Activated naive CD8-positive, alpha-beta T cell treated with anti-CD3 and anti-CD28 coated beads, Interleukin-2, amount 10 ng/mL, durations not matched to agents 7 days and 5 days (primary cell): ENCODE data around the gene TOM1. TPM values are rescaled to one million over a fixed set of nuclear protein-coding genes. Genes with fewer than 3 reads are reported as not detected.
A peak's percentile ranks its signal among the peaks of the same experiment; 100 is the strongest.

Source experiments
- ATAC-seq: fragments of 150-1000 bp; cut with Tn5 transposase; one replicate; pipeline ENCODE4 v1.10.0; 2021; ENCODE audit warnings: low read depth, moderate library complexity
- POLR2A ChIA-PET: fragments of 350-600 bp; sonication (Branson Sonifier 250); formaldehyde crosslinking; loops from one replicate; lab custom pipeline; 2021; ENCODE audit warnings: antibody characterized with exemption; lab: Charles Lee
- DNase-seq: peaks from one replicate; pipeline ENCODE4 v3.0.0; 2021
- H3K27ac Mint-ChIP-seq: one replicate; pipeline ENCODE4 v1.8.0; 2022; ENCODE audit warnings: mild to moderate bottlenecking, mixed read lengths
- H3K27me3 Mint-ChIP-seq: one replicate; pipeline ENCODE4 v1.8.0; 2022; ENCODE audit warnings: mild to moderate bottlenecking, moderate library complexity, mixed read lengths
- H3K36me3 Mint-ChIP-seq: one replicate; pipeline ENCODE4 v1.8.0; 2021; ENCODE audit warnings: mild to moderate bottlenecking, mixed read lengths
- H3K4me1 Mint-ChIP-seq: one replicate; pipeline ENCODE4 v1.8.0; 2021; ENCODE audit warnings: mixed read lengths
- H3K4me3 Mint-ChIP-seq: one replicate; pipeline ENCODE4 v1.8.0; 2022; ENCODE audit warnings: mild to moderate bottlenecking, moderate library complexity, mixed read lengths
- H3K9me3 Mint-ChIP-seq: one replicate; pipeline ENCODE4 v1.8.0; 2021; ENCODE audit warnings: mixed read lengths
- total RNA-seq, 2 experiments: library from RNA; stranded (reverse); gene quantifications; one replicate each; pipeline ENCODE4 v1.2.3, GENCODE V29; 2021

The TOM1 gene
- total RNA-seq, 2 experiments from 2014 or later = 36.7 to 39.5 TPM

- H3K27me3 Mint-ChIP-seq = no peaks in the 10 kb centered on the region
- ATAC-seq = no peak
- no peaks in the 10 kb centered on the region for H3K9me3 Mint-ChIP-seq
- DNase-seq = no peak
- H3K27ac Mint-ChIP-seq = no peak overlapping the region
- H3K36me3 Mint-ChIP-seq = peaks cover 3% of the 10 kb centered on the region
- H3K4me1 Mint-ChIP-seq = no peaks in the 10 kb centered on the region
- POLR2A ChIA-PET = no interaction called here
- no peak overlapping the region for H3K4me3 Mint-ChIP-seq
These were observed 22.4 kb downstream of the TOM1 start for GRCh38 chr22:35322126-35322525.

- Mint-ChIP-seq H3K27ac (no peak overlapping the region), H3K9me3 (no peaks in the 10 kb centered on the region), H3K27me3 (no peaks in the 10 kb centered on the region), H3K4me3 (no peak overlapping the region), H3K36me3 (peaks cover 6% of the 10 kb centered on the region), H3K4me1 (no peaks in the 10 kb centered on the region)
- DNase-seq (no peak), ATAC-seq (no peak)
- POLR2A ChIA-PET = no interaction called here
These were observed 23.2 kb downstream of the TOM1 start for GRCh38 chr22:35322893-35323292.

- H3K4me1 Mint-ChIP-seq = no peaks in the 10 kb centered on the region
- no peak for ATAC-seq
- POLR2A ChIA-PET = no interaction called here
- H3K4me3 Mint-ChIP-seq = no peak overlapping the region
- no peaks in the 10 kb centered on the region for H3K27me3 Mint-ChIP-seq
- no peak overlapping the region for H3K27ac Mint-ChIP-seq
- DNase-seq = no peak
- H3K9me3 Mint-ChIP-seq = no peaks in the 10 kb centered on the region
- peaks cover 8% of the 10 kb centered on the region for H3K36me3 Mint-ChIP-seq
These were observed 23.6 kb downstream of the TOM1 start for GRCh38 chr22:35323305-35323704.

- Mint-ChIP-seq H3K27me3 (no peaks in the 10 kb centered on the region), H3K36me3 (peaks cover 8% of the 10 kb centered on the region), H3K4me1 (no peaks in the 10 kb centered on the region), H3K27ac (no peak overlapping the region), H3K9me3 (no peaks in the 10 kb centered on the region), H3K4me3 (no peak overlapping the region)
- no peak for ATAC-seq
- no peak for DNase-seq
- POLR2A ChIA-PET = no interaction called here
These were observed 24.4 kb downstream of the TOM1 start for GRCh38 chr22:35324067-35324466.

GRCh38 chr22:35324762-35325161, 25.1 kb downstream of the TOM1 start:
- H3K4me3 Mint-ChIP-seq = no peak overlapping the region
- no peaks in the 10 kb centered on the region for H3K27me3 Mint-ChIP-seq
- no peak overlapping the region for H3K27ac Mint-ChIP-seq
- POLR2A ChIA-PET = no interaction called here
- H3K9me3 Mint-ChIP-seq = no peaks in the 10 kb centered on the region
- H3K4me1 Mint-ChIP-seq = peaks cover 3% of the 10 kb centered on the region
- no peak for ATAC-seq
- H3K36me3 Mint-ChIP-seq = peaks cover 10% of the 10 kb centered on the region
- no peak for DNase-seq

- Mint-ChIP-seq H3K4me1 (peaks cover 7% of the 10 kb centered on the region), H3K36me3 (peaks cover 12% of the 10 kb centered on the region), H3K4me3 (no peak overlapping the region), H3K27ac (no peak overlapping the region), H3K27me3 (no peaks in the 10 kb centered on the region), H3K9me3 (no peaks in the 10 kb centered on the region)
- no peak for DNase-seq
- POLR2A ChIA-PET = no interaction called here
- ATAC-seq = no peak
These were observed 25.5 kb downstream of the TOM1 start for GRCh38 chr22:35325209-35325608.

- DNase-seq (no peak), ATAC-seq (no peak)
- Mint-ChIP-seq H3K27me3 (no peaks in the 10 kb centered on the region), H3K36me3 (peaks cover 19% of the 10 kb centered on the region), H3K4me3 (no peak overlapping the region), H3K4me1 (peaks cover 12% of the 10 kb centered on the region), H3K9me3 (no peaks in the 10 kb centered on the region), H3K27ac (no peak overlapping the region)
- POLR2A ChIA-PET = interaction anchor here (1.5 kb wide), 1 partner anchor 27 kb away, joined by 4 read pairs; the partner anchor contains the start of gene TOM1
These were observed 27.3 kb downstream of the TOM1 start for GRCh38 chr22:35326854-35327562.

- Mint-ChIP-seq H3K9me3 (no peaks in the 10 kb centered on the region), H3K27me3 (no peaks in the 10 kb centered on the region), H3K27ac (no peak overlapping the region), H3K4me3 (no peak overlapping the region), H3K4me1 (peaks cover 12% of the 10 kb centered on the region), H3K36me3 (peaks cover 19% of the 10 kb centered on the region)
- no peak for DNase-seq
- ATAC-seq = no peak
- POLR2A ChIA-PET = interaction anchor here (1.5 kb wide), 1 partner anchor 28 kb away, joined by 4 read pairs; the partner anchor contains the start of gene TOM1
These were observed 28.2 kb downstream of the TOM1 start for GRCh38 chr22:35327690-35328471.

GRCh38 chr22:35328472-35328885, 28.8 kb downstream of the TOM1 start:
- DNase-seq (no peak), ATAC-seq (no peak)
- H3K27ac Mint-ChIP-seq = no peak overlapping the region
- POLR2A ChIA-PET = no interaction called here
- H3K4me3 Mint-ChIP-seq = no peak overlapping the region
- H3K9me3 Mint-ChIP-seq = no peaks in the 10 kb centered on the region
- no peaks in the 10 kb centered on the region for H3K27me3 Mint-ChIP-seq
- H3K36me3 Mint-ChIP-seq = peaks cover 19% of the 10 kb centered on the region
- H3K4me1 Mint-ChIP-seq = peaks cover 12% of the 10 kb centered on the region

GRCh38 chr22:35329114-35329847, 29.6 kb downstream of the TOM1 start:
- Mint-ChIP-seq H3K9me3 (no peaks in the 10 kb centered on the region), H3K4me1 (peaks cover 16% of the 10 kb centered on the region), H3K27ac (no peak overlapping the region), H3K36me3 (peaks cover 19% of the 10 kb centered on the region), H3K4me3 (peak overlapping the region; percentile 47), H3K27me3 (no peaks in the 10 kb centered on the region)
- POLR2A ChIA-PET = interaction anchor here (1.6 kb wide), 1 partner anchor 29 kb away, joined by 4 read pairs; the partner anchor contains the start of gene TOM1
- DNase-seq = no peak
- ATAC-seq = no peak

- DNase-seq (peak; percentile 46), ATAC-seq (peak; percentile 73)
- H3K27ac Mint-ChIP-seq = peak overlapping the region; percentile 75
- H3K9me3 Mint-ChIP-seq = no peaks in the 10 kb centered on the region
- POLR2A ChIA-PET = interaction anchor here (0.7 to 1.6 kb wide), 3 partner anchors 29 to 73 kb away, joined by 3 to 4 read pairs (median 3); partner anchors contain the start of gene TOM1
- H3K27me3 Mint-ChIP-seq = no peaks in the 10 kb centered on the region
- peaks cover 16% of the 10 kb centered on the region for H3K4me1 Mint-ChIP-seq
- H3K36me3 Mint-ChIP-seq = peaks cover 17% of the 10 kb centered on the region
- H3K4me3 Mint-ChIP-seq = peak overlapping the region; percentile 57
These were observed 30.7 kb downstream of the TOM1 start for GRCh38 chr22:35330258-35330861.

GRCh38 chr22:35332278-35332677, 32.6 kb downstream of the TOM1 start:
- Mint-ChIP-seq H3K36me3 (peaks cover 16% of the 10 kb centered on the region), H3K27ac (no peak overlapping the region), H3K4me3 (no peak overlapping the region), H3K4me1 (peaks cover 25% of the 10 kb centered on the region), H3K9me3 (no peaks in the 10 kb centered on the region), H3K27me3 (no peaks in the 10 kb centered on the region)
- DNase-seq (no peak), ATAC-seq (no peak)
- POLR2A ChIA-PET = no interaction called here

GRCh38 chr22:35333220-35333619, 33.5 kb downstream of the TOM1 start:
- Mint-ChIP-seq H3K4me1 (peaks cover 25% of the 10 kb centered on the region), H3K36me3 (peaks cover 11% of the 10 kb centered on the region), H3K27ac (no peak overlapping the region), H3K4me3 (no peak overlapping the region), H3K9me3 (no peaks in the 10 kb centered on the region), H3K27me3 (no peaks in the 10 kb centered on the region)
- DNase-seq (no peak), ATAC-seq (no peak)
- POLR2A ChIA-PET = no interaction called here
